22Rv1 (cell line): Measurements from ENCODE around the gene SLC35A5.

Source experiments
- ZFX ChIP-seq: fragments of 450-650 bp; IDR thresholded peaks from 2 replicates; pipeline ENCODE4 v1.6.1; 2017; ENCODE audit warnings: antibody characterized with exemption, borderline replicate concordance
- TF ChIP-seq, protein P1 (sequence below): fragments of 450-650 bp; IDR thresholded peaks from 2 replicates; pipeline ENCODE4 v1.5.1; 2017; ENCODE audit warnings: mild to moderate bottlenecking

DNA sequence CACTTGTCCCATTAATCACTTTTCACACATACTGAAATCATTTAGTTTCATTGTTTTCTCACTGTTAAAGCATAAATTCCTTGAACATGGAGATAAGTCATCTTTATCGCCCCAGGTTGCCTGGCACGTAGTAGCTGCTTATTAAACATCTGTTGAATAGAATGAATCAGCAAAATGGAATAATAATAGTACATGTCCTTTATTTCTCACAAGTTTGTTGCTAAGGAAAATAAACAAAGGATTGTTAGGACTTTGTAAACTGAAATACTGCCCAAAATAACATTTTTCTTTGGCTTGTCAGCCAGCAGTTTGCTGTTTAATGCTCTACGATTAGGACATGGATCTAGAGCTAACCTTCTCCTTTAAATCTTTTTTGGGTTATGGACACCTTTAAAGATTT is 17.9 kb downstream of the SLC35A5 start:
- TF ChIP-seq, protein P1, sequence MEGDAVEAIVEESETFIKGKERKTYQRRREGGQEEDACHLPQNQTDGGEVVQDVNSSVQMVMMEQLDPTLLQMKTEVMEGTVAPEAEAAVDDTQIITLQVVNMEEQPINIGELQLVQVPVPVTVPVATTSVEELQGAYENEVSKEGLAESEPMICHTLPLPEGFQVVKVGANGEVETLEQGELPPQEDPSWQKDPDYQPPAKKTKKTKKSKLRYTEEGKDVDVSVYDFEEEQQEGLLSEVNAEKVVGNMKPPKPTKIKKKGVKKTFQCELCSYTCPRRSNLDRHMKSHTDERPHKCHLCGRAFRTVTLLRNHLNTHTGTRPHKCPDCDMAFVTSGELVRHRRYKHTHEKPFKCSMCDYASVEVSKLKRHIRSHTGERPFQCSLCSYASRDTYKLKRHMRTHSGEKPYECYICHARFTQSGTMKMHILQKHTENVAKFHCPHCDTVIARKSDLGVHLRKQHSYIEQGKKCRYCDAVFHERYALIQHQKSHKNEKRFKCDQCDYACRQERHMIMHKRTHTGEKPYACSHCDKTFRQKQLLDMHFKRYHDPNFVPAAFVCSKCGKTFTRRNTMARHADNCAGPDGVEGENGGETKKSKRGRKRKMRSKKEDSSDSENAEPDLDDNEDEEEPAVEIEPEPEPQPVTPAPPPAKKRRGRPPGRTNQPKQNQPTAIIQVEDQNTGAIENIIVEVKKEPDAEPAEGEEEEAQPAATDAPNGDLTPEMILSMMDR = no peak
- TF ChIP-seq ZFX = no peak
